ENCODE results near the gene RBM19. TPM values are rescaled to one million over a fixed set of nuclear protein-coding genes. Genes with fewer than 3 reads are reported as not detected.

Gene RBM19
- total RNA-seq, 1 experiment from 2014 or later = 47.2 TPM

DNA sequence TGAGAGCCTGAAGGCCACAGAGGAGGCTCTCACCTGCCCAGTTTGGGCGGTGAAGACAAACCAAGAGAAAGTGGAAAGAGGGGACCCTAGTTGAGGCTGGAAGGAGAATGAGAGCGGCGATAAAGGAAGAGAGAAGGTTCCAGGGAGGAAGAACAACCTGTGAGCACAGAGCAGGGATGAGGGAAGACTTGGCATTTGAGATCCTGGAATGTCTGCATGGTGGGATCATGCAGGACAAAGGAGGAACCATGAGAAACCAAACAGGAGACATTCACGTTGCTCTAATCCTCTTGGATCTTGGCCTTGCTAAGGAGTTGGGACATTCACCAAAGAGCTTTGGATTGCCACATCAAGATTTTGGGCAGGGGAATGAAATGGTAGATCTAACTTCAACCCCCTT is 22.9 kb upstream of the RBM19 start:
- CTCF ChIA-PET = no interaction called here
- H3K4me3 Mint-ChIP-seq (ENCODE audit: low read depth, unreplicated experiment) = no peak overlapping the region
- no peak overlapping the region for H3K27ac Mint-ChIP-seq (ENCODE audit: unreplicated experiment)
- no peak for DNase-seq
- H3K27me3 Mint-ChIP-seq (ENCODE audit: unreplicated experiment) = peaks cover 69% of the 10 kb centered on the region
- H3K36me3 Mint-ChIP-seq (ENCODE audit: insufficient read depth, unreplicated experiment) = no peaks in the 10 kb centered on the region
- no peaks in the 10 kb centered on the region for H3K4me1 Mint-ChIP-seq (ENCODE audit: low read depth, unreplicated experiment)
- no peaks in the 10 kb centered on the region for H3K9me3 Mint-ChIP-seq (ENCODE audit: low read depth, unreplicated experiment)
- intact Hi-C loops (cut with micrococcal nuclease; ENCODE audit: unreplicated experiment) = no loop called here
- no TSS peak for BruUV-seq (replicated peaks)
- TF ChIP-seq, protein P1, sequence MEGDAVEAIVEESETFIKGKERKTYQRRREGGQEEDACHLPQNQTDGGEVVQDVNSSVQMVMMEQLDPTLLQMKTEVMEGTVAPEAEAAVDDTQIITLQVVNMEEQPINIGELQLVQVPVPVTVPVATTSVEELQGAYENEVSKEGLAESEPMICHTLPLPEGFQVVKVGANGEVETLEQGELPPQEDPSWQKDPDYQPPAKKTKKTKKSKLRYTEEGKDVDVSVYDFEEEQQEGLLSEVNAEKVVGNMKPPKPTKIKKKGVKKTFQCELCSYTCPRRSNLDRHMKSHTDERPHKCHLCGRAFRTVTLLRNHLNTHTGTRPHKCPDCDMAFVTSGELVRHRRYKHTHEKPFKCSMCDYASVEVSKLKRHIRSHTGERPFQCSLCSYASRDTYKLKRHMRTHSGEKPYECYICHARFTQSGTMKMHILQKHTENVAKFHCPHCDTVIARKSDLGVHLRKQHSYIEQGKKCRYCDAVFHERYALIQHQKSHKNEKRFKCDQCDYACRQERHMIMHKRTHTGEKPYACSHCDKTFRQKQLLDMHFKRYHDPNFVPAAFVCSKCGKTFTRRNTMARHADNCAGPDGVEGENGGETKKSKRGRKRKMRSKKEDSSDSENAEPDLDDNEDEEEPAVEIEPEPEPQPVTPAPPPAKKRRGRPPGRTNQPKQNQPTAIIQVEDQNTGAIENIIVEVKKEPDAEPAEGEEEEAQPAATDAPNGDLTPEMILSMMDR (IDR thresholded peaks at IDR 0.05; ENCODE audit: unreplicated experiment) = no peak

DNA sequence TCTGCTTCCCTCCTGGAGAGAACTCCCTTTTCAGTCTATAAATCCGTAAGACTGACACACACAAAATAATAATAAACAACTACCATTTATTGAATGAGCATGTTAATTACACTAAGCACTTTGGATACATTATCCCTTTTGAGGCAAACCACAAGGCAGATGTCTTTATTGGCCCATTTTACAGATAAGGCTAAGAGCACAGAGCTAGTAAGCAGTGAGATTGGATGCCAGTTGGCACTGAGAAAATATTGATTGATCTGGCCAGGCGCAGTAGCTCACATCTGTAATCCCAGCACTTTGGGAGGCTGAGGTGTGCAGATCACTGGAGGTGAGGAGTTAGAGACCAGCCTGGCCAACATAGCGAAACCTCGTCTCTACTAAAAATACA is 21.9 kb upstream of the RBM19 start:
- TF ChIP-seq, protein P1 (IDR thresholded peaks at IDR 0.05; ENCODE audit: unreplicated experiment) = no peak

DNA sequence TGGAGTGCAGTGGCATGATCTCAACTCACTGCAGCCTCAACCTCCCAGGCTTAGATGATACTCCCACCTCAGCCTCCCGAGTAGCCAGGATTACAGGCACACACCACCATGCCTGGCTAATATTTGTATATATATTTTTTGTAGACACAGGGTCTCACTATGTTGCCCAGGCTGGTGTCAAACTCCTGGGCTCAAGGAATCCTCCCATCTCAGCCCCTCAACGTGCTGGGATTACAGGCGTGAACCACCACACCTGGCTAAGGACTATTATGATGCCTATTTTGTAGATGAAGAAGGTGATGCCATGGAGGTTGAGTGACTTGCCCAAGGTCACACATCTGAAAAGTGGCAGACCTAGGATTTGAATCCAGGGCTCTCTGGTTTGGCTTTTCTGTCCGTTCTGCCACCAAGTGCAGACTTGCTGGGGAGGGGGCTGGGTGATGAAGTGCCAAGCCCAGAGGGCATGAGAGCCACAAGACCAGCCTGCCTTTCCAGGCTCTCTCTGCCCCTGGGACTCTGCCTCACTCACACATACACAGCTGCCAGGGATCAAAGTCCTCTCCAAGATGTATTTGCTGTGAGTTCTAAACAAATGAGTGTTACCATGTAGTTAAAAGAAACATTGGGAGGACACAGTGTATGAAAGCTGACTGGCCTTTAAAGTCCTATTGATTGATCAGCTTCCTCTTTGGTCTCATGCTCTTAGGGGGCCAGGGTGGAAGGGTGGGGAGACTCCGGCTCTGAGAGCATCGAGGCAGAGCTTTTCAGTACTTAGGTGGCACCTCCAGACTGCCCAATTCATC is 21.3 kb upstream of the RBM19 start:
- CTCF ChIA-PET = no interaction called here
- BruUV-seq (replicated peaks) = no TSS peak

More for the DNA sequence above, 21.9 kb upstream of the RBM19 start:
- Mint-ChIP-seq H3K27ac (ENCODE audit: unreplicated experiment) (no peak overlapping the region), H3K4me1 (ENCODE audit: low read depth, unreplicated experiment) (no peaks in the 10 kb centered on the region), H3K4me3 (ENCODE audit: low read depth, unreplicated experiment) (no peak overlapping the region), H3K36me3 (ENCODE audit: insufficient read depth, unreplicated experiment) (no peaks in the 10 kb centered on the region), H3K27me3 (ENCODE audit: unreplicated experiment) (peaks cover 69% of the 10 kb centered on the region), H3K9me3 (ENCODE audit: low read depth, unreplicated experiment) (no peaks in the 10 kb centered on the region)
- CTCF ChIA-PET = no interaction called here
- intact Hi-C loops (cut with micrococcal nuclease; ENCODE audit: unreplicated experiment) = no loop called here
- no TSS peak for BruUV-seq (replicated peaks)
- DNase-seq = no peak

DNA sequence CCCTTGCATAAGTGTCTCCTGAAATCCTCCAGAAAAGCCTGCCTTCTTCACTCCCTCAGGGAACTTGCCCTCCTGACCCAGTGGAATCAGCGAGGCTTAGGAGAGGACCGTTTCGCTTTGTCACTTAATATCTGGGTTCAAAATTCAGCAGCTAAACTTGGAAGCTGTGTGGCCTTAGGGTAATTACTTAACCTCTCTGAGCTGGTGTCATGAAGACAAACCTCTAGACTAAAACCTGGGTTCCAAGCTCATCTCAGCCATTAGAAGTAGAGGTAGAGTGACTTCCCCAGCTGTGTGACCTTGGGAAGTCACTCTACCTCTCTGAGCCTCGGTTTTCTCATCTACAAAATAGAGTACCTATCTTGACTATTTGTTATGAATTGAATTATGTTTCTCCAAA is 18.3 kb upstream of the RBM19 start:
- no peaks in the 10 kb centered on the region for H3K4me1 Mint-ChIP-seq (ENCODE audit: low read depth, unreplicated experiment)
- H3K36me3 Mint-ChIP-seq (ENCODE audit: insufficient read depth, unreplicated experiment) = no peaks in the 10 kb centered on the region
- H3K27ac Mint-ChIP-seq (ENCODE audit: unreplicated experiment) = no peak overlapping the region
- BruUV-seq (replicated peaks) = no TSS peak
- no peaks in the 10 kb centered on the region for H3K9me3 Mint-ChIP-seq (ENCODE audit: low read depth, unreplicated experiment)
- intact Hi-C loops (cut with micrococcal nuclease; ENCODE audit: unreplicated experiment) = loop anchor here (5.0 kb wide), 1 partner anchor 1768 kb away; no protein-coding TSS in a partner anchor
- TF ChIP-seq, protein P1 (IDR thresholded peaks at IDR 0.05; ENCODE audit: unreplicated experiment) = no peak
- DNase-seq = no peak
- no peak overlapping the region for H3K4me3 Mint-ChIP-seq (ENCODE audit: low read depth, unreplicated experiment)
- H3K27me3 Mint-ChIP-seq (ENCODE audit: unreplicated experiment) = peaks cover 66% of the 10 kb centered on the region
- CTCF ChIA-PET = no interaction called here

More for the DNA sequence above, 21.3 kb upstream of the RBM19 start:
- Mint-ChIP-seq H3K27ac (ENCODE audit: unreplicated experiment) (no peak overlapping the region), H3K4me1 (ENCODE audit: low read depth, unreplicated experiment) (no peaks in the 10 kb centered on the region), H3K9me3 (ENCODE audit: low read depth, unreplicated experiment) (no peaks in the 10 kb centered on the region), H3K27me3 (ENCODE audit: unreplicated experiment) (peaks cover 68% of the 10 kb centered on the region), H3K36me3 (ENCODE audit: insufficient read depth, unreplicated experiment) (no peaks in the 10 kb centered on the region), H3K4me3 (ENCODE audit: low read depth, unreplicated experiment) (no peak overlapping the region)
- TF ChIP-seq, protein P1 (IDR thresholded peaks at IDR 0.05; ENCODE audit: unreplicated experiment) = no peak
- no peak for DNase-seq
- intact Hi-C loops (cut with micrococcal nuclease; ENCODE audit: unreplicated experiment) = no loop called here

All from Calu3 (cell line).